Measurements from ENCODE around the gene DYNLT2B. TPM values are rescaled to one million over a fixed set of nuclear protein-coding genes. Genes with fewer than 3 reads are reported as not detected.
"Not testable (repeated sequence)": the region's sequence is repeated elsewhere in the genome, so short reads cannot be mapped to it uniquely, and the experiment has no call there.

Gene DYNLT2B
- total RNA-seq, 1 donor from 2014 or later = 2.9 TPM

DNA sequence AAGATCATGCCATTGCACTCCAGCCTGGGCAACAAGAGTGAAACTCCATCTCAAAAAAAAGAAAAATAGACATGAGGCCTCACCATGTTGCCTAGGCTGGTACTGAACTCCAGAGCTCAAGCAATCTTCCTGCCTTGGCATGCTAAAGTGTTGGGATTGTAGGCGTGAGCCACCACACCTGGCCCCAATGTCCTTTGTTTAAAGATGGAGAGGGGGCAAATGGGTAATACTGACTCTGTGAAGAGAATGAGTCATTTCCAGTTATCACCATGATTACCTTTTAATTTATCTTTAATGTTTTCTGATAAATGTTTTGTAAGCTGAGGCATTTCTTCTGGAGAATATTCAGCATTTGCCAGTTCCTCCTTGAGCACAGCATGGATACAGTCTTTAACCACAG lies 2.2 kb downstream of the DYNLT2B start:
- Histone ChIP-seq H3K27ac (no peak overlapping the region), H3K4me1 (no peaks in the 10 kb centered on the region), H3K4me3 (no peak overlapping the region), H3K9me3 (no peaks in the 10 kb centered on the region), H3K36me3 (no peaks in the 10 kb centered on the region), H3K27me3 (no peaks in the 10 kb centered on the region)
- TF ChIP-seq CTCF (IDR thresholded peaks at IDR 0.05) = no peak
- TF ChIP-seq POLR2AphosphoS5 (IDR thresholded peaks at IDR 0.05; ENCODE audit: insufficient read depth in 1 of 2, low read depth in 1 of 2) = no peak
- TF ChIP-seq POLR2A (IDR thresholded peaks at IDR 0.05) = no peak
- DNase-seq (ENCODE audit: extremely low spot score in 2 of 2) = no peak
- intact Hi-C loops (cut with DNase I) = no loop called here

- intact Hi-C loops (cut with DNase I) = no loop called here
- H3K9me3 ChIP-seq = no peaks in the 10 kb centered on the region
These were observed 3.4 kb downstream of the DYNLT2B start for GRCh38 chr3:196314597-196314996.

DNA sequence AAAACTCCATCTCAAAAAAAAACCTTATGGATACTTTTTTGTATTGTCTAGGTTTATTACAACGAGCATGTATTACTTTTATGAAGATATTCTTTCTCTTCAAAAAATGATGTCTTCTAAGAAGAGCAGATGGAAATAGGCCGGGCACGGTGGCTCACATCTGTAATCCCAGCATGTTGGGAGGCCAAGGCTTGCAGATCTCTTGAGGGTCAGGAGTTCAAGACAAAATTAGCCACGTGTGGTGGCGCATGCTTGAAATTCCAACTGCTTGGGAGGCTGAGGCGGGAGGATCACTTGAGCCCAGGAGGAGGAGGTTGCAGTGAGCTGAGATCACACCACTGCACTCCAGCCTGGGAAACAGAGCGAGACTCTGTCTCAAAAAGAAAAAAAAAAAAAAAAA lies 4.0 kb downstream of the DYNLT2B start:
- H3K4me1 ChIP-seq; H3K9me3 ChIP-seq; H3K36me3 ChIP-seq; H3K27me3 ChIP-seq; H3K27ac ChIP-seq; H3K4me3 ChIP-seq; intact Hi-C loops (cut with DNase I); DNase-seq (ENCODE audit: extremely low spot score in 2 of 2): not testable (repeated sequence)

More at GRCh38 chr3:196314597-196314996, 3.4 kb downstream of the DYNLT2B start:
- no peaks in the 10 kb centered on the region for H3K4me1 ChIP-seq
- no peaks in the 10 kb centered on the region for H3K27me3 ChIP-seq
- H3K4me3 ChIP-seq = no peak overlapping the region
- TF ChIP-seq POLR2A (IDR thresholded peaks at IDR 0.05) = no peak
- TF ChIP-seq POLR2AphosphoS5 (IDR thresholded peaks at IDR 0.05; ENCODE audit: insufficient read depth in 1 of 2, low read depth in 1 of 2) = no peak
- no peak for TF ChIP-seq CTCF (IDR thresholded peaks at IDR 0.05)
- DNase-seq (ENCODE audit: extremely low spot score in 2 of 2) = no peak
- H3K36me3 ChIP-seq = no peaks in the 10 kb centered on the region
- H3K27ac ChIP-seq = no peak overlapping the region

DNA sequence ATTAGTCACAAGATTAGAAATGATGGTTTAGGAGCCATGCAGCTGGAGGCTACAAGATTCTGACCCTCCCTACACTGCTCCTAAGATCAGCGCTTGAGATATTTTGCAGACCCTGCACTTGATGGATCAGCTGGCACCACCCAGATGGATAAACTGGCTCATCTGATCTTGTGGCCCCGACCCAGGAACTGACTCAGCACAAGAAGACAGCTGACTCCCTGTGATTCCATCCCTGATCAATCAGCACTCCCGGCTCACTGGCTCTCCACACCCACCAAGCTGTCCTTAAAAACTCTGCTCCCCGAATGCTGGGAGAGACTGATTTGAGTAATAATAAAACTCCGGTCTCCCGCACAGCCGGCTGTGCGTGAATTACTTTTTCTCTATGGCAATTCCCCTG lies 15.1 kb downstream of the DYNLT2B start:
- H3K27me3 ChIP-seq; H3K36me3 ChIP-seq; H3K4me3 ChIP-seq; intact Hi-C loops (cut with DNase I); DNase-seq (ENCODE audit: extremely low spot score in 2 of 2); H3K27ac ChIP-seq; H3K9me3 ChIP-seq; H3K4me1 ChIP-seq: not testable (repeated sequence)

DNA sequence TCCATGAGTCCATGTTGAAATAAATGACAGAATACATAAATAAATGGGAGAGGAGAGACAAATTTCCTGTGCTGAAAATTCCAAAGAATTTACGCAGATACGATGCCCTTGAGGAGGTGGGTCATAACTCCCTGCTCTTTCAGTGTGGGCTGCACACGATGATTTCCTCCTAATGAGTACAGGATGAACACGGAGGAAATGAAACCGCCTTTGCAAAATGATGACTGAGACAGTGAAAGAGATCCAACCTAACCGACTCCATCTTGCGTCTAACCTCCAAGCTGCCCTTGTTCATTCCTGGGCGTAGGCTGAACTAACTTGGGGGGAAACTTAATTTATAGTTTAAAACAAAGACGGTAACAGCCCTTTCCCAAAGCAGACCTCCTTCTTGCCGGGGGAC lies 15.5 kb downstream of the DYNLT2B start:
- H3K4me1 ChIP-seq; intact Hi-C loops (cut with DNase I); H3K27me3 ChIP-seq; DNase-seq (ENCODE audit: extremely low spot score in 2 of 2); H3K36me3 ChIP-seq; H3K4me3 ChIP-seq; H3K27ac ChIP-seq; H3K9me3 ChIP-seq: not testable (repeated sequence)

DNA sequence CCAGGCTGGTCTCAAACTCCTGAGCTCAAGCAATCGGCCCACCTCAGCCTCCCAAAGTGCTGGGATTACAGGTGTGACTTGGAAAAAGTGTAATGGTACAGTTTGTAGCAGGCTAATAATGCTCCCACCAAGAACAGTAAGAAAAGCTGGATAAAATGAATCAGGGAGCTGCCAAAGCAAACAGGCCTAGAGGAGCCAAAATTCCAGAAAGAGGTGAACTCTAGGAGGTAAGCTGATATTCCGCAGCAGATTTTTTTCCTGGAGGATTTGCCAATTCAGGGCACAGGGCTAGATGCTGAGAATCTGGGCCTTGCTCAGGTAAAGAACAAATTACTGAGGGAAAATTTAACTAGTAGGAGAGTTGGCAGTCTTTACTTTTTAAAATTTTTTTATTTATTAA lies 19.5 kb downstream of the DYNLT2B start:
- H3K36me3 ChIP-seq = no peaks in the 10 kb centered on the region

More for the DNA sequence above, 19.5 kb downstream of the DYNLT2B start:
- Histone ChIP-seq H3K4me3 (no peak overlapping the region), H3K4me1 (no peaks in the 10 kb centered on the region), H3K27ac (no peak overlapping the region), H3K9me3 (no peaks in the 10 kb centered on the region), H3K27me3 (no peaks in the 10 kb centered on the region)
- TF ChIP-seq CTCF (IDR thresholded peaks at IDR 0.05) (no peak), POLR2A (IDR thresholded peaks at IDR 0.05) (no peak)
- intact Hi-C loops (cut with DNase I) = no loop called here
- no peak for DNase-seq (ENCODE audit: extremely low spot score in 2 of 2)

All from vagina (tissue), 2 donors.